Stromal cell of bone marrow (primary cell): ENCODE measurements around the gene NDUFS5.
"Not testable (repeated sequence)": the region's sequence is repeated elsewhere in the genome, so short reads cannot be mapped to it uniquely, and the experiment has no call there.

Experiments used
- DNase-seq: peaks from one replicate; pipeline ENCODE4 v3.0.0-alpha.2; 2012; ENCODE audit warnings: low read depth

Gene NDUFS5

GRCh38 chr1:39026051-39026865 is at the start of gene NDUFS5:
Gene NDUFS5, plus strand, starts transcription at chr1:39026350. Its CDS starts 2,375 bp downstream, at chr1:39028725.
- DNase-seq: peak; percentile 89

DNA sequence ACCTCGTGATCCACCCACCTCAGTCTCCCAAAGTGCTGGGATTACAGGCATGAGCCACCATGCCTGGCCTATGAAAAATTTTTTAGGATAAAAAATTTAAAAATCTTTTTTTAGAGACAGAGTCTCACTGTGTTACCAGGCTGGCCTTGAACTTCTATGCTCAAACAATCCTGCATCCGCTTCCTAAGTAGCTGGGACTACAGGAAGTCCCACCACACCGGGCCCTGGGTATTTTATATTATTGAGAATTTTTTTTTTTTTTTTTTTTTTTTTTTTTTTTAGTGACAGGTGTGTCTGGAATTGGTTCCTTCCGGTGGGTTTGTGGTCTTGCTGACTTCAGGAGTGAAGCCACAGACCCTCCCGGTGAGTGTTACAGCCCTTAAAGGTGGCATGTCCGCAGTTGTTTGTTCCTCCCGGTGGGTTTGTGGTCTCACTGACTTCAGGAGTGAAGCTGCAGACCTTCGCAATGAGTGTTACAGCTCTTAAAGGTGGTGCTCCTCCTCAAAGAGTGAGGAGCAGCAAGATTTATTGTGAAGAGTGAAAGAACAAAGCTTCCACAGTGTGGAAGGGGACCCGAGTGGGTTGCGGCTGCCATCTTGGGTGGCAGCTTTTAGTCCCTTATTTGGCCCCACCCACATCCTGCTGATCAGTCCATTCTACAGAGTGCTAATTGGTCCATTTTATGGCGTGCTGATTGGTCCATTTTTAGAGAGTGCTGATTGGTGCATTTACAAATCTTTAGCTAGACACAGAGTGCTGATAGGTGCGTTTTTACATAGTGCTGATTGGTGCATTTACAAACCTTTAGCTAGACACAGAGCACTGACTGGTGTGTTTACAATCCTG is 48.5 kb upstream of the NDUFS5 start:
- DNase-seq: not testable (repeated sequence)

DNA sequence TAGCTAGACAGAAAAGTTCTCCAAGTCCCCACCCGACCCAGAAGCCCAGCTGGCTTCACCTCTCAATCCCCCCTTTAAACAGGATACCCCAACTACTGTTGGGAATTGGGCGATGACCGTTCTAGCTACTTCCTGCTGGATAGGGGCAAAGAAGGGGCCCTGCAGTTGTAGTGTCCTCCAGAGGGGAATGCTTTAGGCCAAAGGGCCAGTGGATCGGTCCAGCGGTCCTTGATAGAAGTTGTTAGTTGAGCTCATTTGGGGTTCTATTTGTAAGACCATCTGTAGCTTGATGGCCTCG is 48.0 kb upstream of the NDUFS5 start:
- DNase-seq: not testable (repeated sequence)

DNA sequence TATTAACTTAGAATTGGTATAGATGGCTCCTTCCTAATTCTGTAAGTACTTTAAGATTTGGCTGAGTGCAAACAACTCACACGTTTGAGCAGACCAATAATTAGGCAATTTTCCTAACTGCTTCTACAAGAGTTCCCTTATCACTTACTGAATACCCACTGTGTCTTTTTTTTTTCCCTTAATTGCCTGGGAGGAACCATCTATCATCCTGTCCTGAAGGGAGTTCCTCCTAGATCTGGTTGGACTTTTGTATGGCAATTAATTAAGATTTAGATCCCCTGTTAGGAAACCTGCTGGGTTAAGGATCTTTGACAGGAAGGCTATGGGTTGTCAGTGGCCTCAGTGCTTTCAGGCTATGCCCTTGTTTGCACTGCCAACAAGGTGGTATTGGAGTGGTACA is 46.8 kb upstream of the NDUFS5 start:
- not testable (repeated sequence) for DNase-seq

DNA sequence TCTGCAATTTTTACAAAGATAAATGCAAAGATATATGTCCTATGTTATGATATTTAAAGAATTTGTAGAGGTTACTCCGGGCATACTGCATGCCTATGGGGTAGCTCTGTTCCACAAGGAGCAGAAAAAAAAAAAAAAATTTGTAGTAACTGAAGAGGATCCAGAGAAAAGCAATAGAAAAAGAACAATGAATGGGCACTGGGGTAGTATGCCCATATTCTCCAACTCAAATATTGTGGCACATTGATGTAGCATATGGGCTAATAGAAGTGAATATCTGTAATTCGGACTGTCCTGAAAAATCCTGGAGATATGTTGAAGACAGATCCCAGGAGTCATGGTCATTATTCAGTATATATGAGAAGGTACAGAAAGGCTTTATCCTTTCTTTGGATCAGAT is 36.2 kb upstream of the NDUFS5 start:
- no peak for DNase-seq

GRCh38 chr1:38990386-38990737 is 35.8 kb upstream of the NDUFS5 start:
- DNase-seq: no peak

- peak; percentile 90 for DNase-seq
Measured at GRCh38 chr1:38990738-38991637, 35.2 kb upstream of the NDUFS5 start, which contains the start of gene AKIRIN1. Gene AKIRIN1, plus strand, starts transcription at chr1:38991276. Its CDS starts 105 bp downstream, at chr1:38991381.

DNA sequence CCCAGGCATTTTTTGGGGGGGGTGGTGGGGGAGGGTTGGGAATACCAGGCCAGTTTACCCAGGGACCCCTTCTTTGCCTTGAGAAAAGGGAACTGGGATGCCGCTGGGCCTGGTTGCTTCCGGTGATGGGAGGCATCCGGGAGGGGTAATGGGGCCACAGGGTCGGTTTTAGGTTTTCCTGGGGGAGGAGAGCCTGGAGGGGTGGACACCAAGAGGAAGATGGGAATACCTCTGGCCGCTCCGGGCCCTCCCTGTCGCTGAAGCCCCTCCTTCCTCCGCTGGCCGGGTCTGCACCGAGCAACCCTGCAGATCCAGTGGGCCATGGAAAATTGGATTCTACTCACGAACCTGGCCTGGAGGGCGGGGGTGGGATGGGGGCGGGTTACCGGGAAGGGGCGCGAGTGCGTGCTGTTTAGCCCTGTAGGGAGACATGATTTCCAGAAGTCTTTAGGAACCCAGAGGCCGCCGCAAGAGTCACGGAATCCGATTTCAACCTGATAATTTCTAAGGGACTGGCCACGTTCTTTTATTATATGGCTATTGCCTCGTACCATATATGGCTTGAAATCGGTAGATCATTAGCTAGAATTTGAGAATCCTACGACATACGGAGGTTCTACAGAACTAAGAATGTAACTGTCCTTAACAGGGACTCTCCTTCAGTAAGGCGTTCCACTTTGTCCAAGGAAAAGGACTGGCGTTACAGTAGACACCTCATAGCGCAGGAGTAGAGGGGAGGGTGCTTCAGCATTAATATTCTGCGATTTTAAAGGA is 34.3 kb upstream of the NDUFS5 start:
- DNase-seq: no peak

DNA sequence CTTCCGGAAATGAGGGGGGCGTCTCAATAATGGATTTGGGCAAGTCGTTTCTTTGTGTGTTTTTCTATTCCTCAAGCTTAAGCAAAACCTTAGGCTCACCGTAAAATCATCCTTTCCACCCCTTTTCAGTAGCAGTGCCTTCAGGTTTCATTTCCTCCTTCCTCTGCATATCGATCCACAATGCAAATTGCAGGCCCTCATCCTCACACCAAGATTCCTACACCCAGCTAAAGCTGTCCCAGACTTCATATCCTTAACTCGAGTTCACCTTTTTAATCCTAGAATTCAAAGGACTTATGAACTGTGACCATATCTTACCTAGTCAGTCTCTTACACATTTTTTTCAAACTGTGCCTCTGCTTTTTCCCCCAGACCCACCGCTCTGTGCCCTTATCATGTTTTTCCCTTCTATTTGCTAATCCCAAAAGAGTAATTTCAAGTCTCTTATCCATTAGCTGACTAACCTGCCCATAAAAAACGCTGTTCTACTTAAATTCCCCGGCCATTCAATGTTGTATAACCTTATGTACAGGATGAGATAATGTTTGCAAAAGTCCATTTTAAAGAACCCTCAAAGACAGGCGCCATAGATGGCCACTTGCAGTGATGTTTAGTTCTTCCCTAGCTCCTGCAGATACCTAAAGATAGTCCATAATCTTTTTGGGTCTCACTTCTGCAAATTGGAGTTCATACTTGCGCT is 33.6 kb upstream of the NDUFS5 start:
- DNase-seq: no peak

DNA sequence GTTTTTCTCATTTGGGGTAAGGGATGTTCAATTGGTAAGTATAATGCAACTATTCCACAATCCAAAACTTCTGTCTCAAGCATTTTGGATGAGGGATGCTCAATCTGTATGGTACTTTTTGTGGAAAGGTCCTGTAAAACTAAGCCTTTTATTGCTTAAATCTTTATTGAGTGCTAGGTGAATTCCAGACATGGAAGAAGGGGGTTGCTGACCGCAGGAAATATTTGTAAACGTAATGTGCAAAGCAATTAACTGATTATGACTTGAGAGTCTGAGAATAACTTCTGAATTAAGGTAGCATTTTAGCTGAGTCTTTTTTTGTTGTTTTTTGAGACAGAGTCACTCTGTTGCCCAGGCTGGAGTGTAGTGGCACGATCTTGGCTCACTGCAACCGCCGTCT is 32.0 kb upstream of the NDUFS5 start:
- DNase-seq: no peak

DNA sequence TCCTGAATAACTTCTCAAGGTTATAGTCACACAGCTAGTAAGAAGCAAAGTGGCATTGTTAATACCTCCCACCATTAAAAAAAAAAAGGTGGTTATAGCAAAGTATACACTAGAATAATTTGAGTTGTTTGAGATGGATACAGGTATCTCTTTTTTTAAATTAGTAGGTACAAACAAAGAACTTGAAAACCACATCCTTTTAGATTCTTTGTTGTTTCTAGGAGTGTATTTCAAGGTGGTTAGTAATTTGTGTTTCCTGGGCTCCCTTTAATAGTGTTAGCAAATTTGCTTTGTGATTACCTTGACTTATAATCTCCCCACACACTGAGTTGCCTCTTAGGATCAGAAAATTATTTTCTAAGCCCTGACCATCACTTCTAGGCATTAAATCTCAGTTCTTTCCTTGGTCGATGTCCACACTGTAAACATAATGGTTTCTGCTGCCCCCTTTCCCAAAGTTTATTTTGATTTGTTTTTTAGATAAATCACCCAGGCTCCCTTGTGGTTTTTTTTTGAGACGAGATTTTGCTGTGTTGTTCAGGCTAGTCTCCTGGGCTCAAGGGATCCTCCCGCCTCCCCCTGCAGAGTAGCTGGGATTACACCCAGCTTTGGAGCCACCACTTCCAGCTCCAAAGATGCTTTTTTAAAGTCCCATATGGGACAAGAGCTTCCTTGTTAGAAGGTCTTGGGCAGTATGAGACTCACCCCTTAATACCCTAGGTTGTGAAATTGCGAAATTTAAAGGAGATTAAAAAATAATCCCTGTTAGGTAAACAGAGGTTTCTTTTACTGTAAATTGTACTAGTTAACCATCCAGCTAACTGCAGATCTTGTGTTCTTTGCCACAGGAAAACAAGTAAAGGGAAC is 28.9 kb upstream of the NDUFS5 start:
- no peak for DNase-seq

DNA sequence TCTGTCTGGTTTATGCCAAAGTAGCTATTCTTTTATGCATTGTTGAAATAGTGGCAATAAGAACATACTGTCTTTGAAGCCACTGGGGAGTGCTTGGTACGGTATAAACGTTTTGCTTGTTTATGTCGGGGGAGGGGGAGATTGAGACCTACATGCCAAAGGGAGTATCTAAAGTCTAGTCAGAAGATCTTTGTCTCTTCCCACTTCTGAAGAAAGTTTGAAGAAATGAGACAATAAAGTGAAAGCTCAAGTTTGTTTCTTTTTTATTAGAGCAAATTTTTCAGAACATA is 28.3 kb upstream of the NDUFS5 start:
- no peak for DNase-seq

DNA sequence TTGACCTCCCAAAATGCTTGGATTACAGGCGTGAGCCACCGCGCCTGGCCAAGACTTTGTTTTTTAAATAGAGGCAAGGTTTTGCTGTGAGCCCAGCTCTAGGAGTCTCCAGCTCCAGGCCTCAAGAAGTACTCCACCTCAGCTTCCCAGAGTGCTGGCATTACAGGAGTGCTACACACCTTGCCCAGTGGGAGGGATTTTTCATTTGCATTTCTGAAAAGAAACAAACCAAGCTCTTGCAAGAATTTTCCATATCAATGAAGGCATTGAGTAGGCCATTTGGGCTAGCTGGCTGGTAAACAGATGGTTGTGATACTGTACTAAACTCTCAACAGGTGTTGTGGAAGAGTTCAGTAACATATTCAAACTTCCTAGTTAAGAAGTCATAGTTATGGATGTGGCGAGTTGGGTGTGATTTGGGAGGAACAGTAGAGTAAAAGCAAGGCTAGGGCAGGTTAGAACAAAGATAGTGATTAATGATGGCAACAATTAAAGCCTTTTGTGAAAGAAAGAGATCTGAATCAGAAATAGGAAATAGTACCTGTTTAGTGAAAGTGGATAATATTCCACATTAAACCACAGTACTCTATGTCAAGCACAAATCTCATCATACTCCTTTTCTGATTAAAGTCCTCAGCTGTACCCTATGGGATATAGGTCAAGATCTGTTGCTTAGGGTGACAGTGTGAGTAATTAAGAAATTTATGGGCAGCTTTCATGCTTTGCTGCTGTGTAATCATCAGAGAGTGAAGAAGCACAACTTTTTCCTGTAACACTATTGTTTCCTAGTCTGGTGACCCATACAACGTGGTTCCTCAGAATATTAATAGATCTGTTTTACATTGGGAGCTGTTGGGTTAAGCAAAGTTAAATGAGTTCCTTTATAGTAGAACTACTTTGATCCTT is 24.4 kb upstream of the NDUFS5 start:
- no peak for DNase-seq

DNA sequence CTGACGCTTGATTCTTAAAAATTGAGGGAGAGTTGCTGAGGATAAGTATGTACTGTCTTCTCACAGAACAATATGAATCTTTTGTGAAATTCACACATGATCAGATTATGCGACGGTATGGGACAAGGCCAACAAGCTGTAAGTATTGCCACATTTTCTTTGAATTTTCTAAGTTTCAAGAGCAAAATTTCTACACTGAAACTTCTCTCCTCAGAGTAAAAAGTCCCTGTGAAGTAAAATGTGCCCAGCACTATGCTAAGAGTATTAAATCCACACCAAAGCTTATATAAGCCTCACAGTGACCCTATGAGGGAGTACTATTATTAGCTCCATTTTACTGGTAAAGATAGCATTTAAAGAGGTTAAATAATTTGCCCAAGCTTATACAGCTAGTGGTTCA is 22.9 kb upstream of the NDUFS5 start:
- DNase-seq: no peak

- DNase-seq: no peak
Measured at GRCh38 chr1:39003794-39004193, 22.4 kb upstream of the NDUFS5 start.

DNA sequence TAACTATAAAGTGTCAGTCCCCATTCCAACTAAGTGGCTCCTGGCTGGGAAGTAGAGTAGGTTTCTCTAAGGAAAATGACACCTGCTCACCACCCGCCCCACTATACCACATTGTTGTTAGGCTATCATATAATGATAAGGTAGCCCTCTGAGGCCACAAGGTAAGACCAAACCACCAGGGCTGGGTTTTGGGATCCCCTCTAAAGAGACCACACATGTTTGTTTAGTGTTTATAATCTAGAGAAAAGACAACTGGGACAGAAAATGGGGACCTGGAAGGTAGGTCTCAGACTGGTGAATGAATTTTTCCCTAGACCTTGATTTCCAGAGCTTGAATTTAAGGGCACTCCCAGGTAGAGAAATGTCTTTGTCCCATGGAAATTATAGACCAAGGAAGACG is 19.9 kb upstream of the NDUFS5 start:
- DNase-seq: no peak

GRCh38 chr1:39006726-39007645 is 19.2 kb upstream of the NDUFS5 start:
- no peak for DNase-seq

DNA sequence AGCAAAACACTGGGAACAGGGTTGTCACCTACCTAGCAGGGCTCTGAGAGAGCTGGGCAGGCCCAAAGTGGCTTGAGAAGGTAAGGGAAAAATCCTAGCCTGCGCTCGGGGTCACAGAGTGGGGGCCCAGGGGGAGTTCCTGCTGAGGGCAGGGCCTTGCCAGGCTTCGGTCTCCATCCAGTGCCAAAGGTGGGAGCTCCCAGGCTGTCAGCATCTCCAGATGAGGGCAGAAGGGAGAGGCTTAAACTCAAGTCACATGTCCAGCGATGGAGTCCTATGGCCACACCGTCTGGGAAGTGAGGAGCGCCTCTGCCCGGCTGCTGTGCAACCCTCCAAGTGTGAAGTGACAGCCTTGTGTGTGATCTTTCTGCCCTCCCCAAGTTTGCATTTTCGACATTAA is 11.2 kb upstream of the NDUFS5 start:
- not testable (repeated sequence) for DNase-seq
